Measurements from ENCODE around the gene KRT6A.
"Not testable (repeated sequence)": the region's sequence is repeated elsewhere in the genome, so short reads cannot be mapped to it uniquely, and the experiment has no call there.

KRT6A gene

DNA sequence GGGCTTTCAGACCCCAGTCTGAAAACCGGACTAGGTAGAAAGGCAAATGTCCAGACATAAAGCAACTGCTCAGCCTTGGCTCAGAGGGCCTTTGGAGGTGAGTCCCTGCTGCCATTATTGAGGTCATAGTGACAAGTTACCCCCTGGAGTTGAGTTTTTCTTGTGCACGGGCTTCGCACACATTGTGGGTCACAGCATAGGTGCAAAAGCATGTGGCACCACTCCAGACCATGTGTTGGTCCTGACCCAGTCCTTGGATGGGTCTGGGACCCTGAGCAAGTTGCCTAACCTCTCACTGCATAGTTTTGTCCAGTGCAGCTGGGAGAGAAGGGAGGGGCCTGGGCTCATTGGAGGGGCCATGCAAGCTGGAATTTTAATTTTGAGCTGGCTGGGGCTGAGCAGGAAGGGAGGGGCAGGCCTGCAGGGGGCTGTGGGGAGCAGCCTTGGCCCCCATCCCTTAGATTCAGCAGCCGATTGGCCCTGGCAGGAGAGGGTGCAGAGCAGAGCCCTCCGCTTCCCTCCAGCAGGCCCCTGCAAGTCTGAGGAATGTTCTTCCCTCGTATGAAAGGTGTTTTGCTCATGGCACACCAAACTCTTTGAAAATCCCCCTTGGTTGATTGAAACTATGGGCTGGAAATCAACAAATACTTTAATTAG lies 31.3 kb upstream of the KRT6A start:
- DNase-seq, result no peak

DNA sequence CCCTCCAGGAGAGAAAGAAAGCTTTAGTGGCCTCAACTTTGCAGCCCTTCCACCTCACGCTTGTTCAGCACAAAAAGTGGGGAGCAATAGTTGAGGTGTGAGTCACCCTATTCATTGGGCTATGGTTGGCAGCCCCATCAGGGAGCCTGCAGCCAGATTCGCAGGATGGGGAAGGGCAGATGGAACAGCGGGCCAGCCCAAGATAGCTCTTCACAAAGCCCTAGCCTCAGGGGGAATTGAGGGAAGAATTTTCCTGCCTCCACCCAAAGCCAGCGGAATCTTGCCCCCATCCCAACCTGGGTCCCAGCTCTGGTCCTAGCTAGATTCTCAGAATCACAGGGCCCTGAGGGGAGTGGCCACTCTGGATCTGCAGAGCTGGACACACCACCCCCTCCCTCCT lies 30.8 kb upstream of the KRT6A start:
- DNase-seq, result no peak

- no peak for DNase-seq
These were observed 29.4 kb upstream of the KRT6A start for GRCh38 chr12:52522346-52523011.

GRCh38 chr12:52521568-52522266 lies 28.7 kb upstream of the KRT6A start:
- no peak for DNase-seq

GRCh38 chr12:52521175-52521567 lies 28.1 kb upstream of the KRT6A start:
- no peak for DNase-seq

DNA sequence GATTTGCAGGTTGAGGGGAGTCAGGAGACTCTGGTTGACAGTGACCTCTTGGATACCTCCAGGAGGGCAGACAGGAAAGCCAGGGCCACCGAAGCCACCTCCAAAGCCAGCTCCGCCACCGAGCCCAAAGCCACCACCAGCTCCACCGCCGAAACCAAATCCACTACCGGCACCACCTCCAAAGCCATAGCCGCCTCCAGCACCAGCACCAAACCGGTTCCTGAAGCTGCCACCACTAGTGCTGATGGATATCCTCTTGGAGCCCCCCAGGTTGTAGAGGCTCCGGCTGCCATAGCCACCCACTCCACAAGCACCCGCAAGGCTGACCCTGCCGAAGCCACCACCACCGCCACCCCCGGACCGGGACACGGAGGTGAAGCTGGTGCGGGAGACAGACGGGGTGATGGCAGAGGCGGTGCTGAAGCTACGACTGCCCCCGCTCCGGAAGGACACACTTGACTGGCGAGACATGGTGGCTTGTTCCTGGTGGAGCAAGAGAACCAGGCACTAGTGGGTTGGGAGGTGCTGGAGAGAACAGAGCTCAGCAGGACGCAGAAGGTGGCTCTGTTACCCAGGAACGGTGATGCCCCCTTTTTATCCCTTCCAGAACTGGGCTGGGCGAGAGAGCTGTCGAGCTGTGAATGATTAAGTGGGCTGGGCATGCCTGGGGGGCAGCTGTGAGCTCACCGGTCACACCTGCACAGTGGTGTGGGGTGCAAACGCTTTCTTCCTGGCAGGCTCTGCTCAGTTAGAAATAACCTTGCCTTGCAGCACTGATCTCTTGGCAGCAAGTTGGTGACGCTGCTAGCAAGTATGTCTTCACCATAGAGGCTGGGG lies 27.0 kb upstream of the KRT6A start, which contains the start of gene KRT5:
TSS of gene KRT5 (minus strand) at position 569 of the 837 bp plus-strand sequence. CDS start at position 471, 98 bp downstream.
- DNase-seq, result no peak

GRCh38 chr12:52519387-52519703 lies 26.3 kb upstream of the KRT6A start:
- no peak for DNase-seq

DNA sequence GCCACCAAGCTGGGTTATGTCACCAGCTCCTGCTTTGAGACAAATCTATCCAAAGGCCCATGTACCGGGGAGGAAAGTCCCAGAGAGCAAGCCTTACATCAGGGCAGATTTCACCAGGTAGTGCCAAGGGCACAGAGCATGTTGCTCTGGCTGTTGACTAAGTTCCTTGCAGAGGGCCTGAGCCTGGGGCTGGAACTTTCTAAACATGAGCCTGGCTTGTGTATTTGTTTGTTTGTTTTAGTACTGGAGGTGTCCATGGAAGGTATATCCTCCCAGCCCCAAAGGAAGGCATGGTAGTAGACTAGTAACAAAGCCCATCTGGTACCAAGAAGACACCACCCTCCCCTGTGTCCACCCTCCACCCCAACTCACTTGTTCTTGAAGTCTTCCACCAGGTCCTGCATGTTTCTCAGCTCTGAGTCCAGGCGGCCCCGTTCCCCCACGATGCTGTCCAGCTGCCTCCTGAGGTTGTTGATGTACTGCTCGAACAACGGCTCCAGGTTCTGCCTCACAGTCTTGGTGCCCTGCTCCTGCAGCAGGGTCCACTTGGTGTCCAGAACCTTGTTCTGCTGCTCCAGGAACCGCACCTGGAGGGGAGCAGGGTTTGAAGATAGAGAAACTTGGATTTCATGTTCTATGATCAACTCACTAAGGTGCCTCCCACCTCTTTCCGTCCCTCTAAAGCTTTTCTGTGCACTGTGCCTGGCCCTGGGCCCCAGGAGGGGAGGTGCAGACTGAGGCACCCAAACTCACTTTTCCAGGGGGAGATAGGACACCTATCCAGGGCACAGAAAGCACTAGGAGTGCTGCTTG lies 25.7 kb upstream of the KRT6A start:
- DNase-seq, result no peak

- no peak for DNase-seq
These were observed 24.8 kb upstream of the KRT6A start for GRCh38 chr12:52517888-52518287.

GRCh38 chr12:52517005-52517835 lies 24.2 kb upstream of the KRT6A start:
- DNase-seq, result no peak

DNA sequence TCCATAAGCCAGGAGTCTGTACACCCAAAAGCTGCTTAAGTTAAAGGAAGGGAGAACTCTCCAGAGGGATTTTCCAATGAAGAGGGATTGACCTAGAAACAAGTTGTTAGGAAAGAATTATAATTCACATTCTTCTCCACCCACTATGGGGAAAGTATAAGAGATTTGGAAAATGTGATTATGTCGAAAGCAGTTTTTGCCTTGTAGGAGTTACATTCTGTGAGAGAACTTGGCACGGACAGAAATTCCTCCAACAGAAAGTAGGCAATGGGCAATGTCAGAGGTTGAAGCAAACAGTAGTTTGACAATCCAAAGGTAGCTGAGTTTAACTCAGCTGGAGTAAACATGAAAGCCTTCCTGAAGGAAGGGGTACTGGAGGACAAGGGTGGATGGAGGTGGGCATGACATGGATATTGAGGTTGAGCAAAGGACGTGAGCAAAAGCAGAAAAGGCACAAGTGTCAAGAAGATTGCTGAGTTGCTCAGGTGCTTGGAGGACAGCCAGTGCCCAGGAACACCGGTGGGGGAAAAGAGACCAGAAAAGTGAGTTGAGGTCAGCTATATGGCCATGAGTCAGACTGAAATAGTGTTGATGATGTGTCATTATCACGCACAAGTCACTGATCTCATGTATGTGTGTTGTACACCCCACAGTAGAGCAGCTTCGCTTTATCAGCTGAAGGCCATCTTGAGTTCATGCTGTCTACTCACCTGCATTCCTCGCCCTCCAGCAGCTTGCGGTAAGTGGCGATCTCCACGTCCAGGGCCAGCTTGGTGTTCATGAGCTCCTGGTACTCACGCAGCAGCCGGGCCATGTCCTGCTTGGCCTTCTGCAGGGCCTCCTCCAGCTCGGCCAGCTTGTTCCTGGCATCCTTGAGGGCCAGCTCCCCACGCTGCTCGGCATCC lies 23.1 kb upstream of the KRT6A start:
- no peak for DNase-seq

GRCh38 chr12:52515319-52515646 lies 22.2 kb upstream of the KRT6A start:
- no peak for DNase-seq

DNA sequence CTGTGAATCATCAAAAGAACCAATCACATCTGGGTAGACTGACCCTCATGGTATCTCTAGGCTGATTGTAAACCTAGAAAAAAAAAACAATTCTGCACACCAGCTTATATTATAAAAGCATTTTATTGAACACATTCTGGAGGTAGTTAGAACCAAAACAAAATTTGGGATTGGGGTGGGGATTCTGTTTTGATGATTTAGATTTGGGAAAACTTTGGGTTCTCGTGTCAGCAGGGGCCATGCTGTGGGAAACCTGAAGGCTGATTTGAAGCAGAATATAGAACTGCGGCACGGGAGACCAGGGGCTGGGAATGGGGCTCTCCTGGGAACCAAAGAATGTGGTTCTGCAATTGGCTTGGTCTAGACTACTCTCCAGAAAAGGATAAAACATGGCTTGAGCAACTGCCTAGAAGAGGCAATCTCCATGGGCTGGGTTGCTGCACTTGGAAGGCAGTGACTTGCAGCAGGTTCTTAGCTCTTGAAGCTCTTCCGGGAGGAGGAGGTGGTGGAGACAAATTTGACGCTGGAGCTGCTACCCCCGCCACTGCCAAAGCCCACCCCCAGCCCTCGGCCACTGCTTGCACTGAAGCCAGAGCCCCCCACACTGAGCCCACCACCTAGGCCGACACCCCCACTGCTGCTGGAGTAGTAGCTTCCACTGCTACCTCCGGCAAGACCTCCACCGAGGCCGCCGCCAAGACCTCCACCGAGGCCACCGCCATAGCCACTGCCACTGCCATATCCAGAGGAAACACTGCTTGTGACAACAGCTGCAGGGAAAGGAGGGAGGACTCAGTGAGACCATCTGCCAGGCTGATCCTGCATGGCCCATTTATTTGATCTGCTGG lies 21.6 kb upstream of the KRT6A start:
- no peak for DNase-seq

- no peak for DNase-seq
These were observed 20.7 kb upstream of the KRT6A start for GRCh38 chr12:52513736-52514135.

GRCh38 chr12:52508211-52508610 lies 15.2 kb upstream of the KRT6A start:
- no peak for DNase-seq

DNA sequence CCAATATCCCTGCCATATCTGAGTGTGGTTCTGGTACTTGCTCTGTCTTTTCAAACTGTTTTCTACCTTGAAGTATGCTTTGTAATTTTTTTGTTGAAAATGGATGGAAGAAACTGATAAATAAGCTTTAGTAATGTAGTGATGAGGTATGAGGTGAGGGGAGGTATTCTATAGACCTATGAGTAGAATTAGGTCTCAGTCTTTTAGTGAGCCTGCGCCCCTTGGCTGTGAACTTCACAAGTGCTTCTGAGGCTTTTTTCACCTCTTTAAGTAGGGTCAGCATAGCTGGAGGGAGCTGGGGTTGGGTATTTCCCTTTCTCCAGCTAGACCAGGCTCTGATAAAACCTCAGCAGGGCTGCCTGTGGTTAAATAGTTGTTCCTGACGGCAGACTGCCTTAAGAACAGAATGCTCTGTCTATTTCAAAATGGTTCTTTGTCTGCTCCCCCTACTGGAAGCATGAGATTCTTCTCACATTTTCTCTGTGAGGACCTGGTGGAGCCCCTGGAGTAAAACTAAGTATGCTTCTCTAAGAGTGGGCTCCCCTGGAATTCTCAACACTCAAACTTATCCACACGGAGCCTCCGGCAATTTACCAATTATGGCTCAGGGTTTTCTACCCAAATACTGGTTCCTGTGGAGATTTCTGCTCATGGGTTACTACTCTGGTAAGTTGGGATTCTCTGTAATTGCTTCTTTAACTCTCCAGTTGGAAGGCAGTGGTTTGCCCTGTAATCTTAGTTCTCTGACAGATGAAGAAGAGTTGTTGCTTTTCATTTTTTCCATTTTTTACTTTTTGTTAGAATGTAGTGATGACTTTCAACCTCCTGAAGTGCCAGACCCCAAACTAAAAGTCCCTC lies 14.0 kb upstream of the KRT6A start:
- no peak for DNase-seq

DNA sequence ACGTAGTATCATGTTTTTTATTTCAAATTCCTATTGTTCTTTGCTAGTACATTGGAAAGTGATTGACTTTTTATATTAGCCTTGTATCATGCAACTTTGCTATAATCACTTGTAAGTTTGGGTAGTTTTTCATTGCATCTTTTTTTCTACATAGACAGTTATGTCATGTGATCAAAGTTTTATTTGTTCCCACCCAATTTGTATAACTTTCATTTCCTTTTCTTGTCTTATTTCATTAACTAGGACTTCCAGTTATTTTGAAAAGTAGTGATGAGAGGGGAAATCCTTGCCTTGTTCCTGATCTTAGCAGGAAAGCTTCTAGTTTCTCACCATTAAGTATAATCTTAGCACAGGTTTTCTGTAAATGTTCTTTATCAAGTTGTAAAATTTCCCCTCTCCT lies 9.8 kb upstream of the KRT6A start:
- DNase-seq, result no peak

- DNase-seq, result no peak
These were observed 8.4 kb upstream of the KRT6A start for GRCh38 chr12:52501490-52501889.

DNA sequence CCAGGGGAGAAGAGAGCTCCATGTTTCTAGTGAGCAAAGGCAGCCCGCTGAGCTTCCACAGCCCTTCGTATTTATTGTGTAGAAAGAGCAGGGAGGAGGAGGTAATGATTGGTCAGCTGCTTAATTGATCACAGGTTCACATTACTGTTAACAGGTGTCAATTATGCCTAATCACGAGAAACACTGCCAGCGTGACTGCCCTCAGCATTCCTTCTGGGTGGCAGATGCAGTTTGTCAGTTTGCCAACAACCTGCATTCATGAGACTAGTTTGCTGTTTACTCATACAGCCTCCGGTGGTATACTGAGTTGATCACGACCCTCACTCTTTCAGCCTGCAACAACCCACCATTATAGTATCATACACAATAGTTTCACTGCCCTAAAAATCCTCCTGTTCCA lies 7.5 kb upstream of the KRT6A start:
- DNase-seq, result not testable (repeated sequence)
